ENCODE results near the gene SYT13. TPM values are rescaled to one million over a fixed set of nuclear protein-coding genes. Genes with fewer than 3 reads are reported as not detected.

The SYT13 gene
- total and polyA plus RNA-seq, 8 donors, result 2.5 to 30.9 (median 6.6) TPM

DNA sequence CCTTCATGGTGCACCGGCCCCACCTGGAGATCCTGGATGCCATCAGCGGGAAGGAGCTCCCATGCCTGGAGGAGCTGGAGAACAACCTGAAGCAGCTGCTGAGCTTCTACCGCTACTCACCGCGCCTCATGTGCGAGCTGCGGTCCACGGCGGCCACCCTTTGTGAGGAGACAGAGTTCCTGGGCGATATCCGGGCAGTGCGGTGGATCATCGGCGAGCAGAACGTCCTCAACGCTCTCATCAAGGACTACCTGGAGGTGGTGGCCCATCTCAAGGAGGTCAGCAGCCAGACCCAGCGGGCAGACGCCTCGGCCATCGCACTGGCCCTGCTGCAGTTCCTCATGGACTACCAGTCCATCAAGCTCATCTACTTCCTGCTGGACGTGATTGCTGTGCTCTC is 59.2 kb downstream of the SYT13 start:
- DNase-seq (no peak), ATAC-seq (no peak), FAIRE-seq (no peak)
- Histone ChIP-seq H3K4me3 (no peak overlapping the region), H3K4me1 (no peaks in the 10 kb centered on the region), H3K9me3 (no peaks in the 10 kb centered on the region), H3K36me3 (peaks cover 0 to 16% (median 0%) of the 10 kb centered on the region in 3 donors), H3K27me3 (no peaks in the 10 kb centered on the region), H3K27ac (no peak overlapping the region)
- TF ChIP-seq, protein P1, sequence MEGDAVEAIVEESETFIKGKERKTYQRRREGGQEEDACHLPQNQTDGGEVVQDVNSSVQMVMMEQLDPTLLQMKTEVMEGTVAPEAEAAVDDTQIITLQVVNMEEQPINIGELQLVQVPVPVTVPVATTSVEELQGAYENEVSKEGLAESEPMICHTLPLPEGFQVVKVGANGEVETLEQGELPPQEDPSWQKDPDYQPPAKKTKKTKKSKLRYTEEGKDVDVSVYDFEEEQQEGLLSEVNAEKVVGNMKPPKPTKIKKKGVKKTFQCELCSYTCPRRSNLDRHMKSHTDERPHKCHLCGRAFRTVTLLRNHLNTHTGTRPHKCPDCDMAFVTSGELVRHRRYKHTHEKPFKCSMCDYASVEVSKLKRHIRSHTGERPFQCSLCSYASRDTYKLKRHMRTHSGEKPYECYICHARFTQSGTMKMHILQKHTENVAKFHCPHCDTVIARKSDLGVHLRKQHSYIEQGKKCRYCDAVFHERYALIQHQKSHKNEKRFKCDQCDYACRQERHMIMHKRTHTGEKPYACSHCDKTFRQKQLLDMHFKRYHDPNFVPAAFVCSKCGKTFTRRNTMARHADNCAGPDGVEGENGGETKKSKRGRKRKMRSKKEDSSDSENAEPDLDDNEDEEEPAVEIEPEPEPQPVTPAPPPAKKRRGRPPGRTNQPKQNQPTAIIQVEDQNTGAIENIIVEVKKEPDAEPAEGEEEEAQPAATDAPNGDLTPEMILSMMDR (IDR thresholded peaks at IDR 0.05), result no peak
- intact Hi-C loops (cut with DNase I), result no loop called here
- 95 to 98% methylated on average over 21 of the region's 21 CpGs for WGBS, 2 donors

DNA sequence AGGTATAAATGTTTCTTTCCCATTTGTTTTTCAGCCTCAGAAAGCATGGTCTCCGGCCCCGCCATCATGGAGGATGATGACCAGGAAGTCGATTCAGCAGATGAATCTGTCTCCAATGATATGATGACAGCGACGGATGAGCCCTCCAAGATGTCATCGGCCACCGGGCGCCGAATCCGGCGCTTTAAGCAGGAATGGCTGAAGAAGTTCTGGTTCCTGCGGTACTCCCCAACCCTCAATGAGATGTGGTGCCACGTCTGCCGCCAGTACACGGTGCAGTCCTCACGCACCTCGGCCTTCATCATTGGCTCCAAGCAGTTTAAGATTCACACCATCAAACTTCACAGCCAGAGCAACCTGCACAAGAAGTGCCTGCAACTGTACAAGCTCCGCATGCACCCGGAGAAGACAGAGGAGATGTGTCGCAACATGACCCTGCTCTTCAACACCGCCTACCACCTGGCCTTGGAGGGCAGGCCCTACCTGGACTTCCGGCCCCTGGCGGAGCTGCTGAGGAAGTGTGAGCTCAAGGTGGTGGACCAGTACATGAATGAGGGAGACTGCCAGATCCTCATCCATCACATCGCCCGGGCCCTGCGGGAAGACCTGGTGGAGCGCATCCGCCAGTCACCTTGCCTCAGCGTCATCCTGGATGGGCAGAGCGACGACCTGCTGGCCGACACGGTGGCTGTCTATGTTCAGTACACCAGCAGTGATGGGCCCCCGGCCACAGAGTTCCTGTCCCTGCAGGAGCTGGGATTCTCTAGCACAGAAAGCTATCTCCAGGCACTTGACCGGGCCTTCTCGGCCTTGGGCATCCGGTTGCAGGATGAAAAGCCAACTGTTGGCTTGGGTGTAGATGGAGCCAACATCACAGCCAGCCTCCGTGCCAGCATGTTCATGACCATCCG is 59.9 kb downstream of the SYT13 start:
- no peaks in the 10 kb centered on the region for H3K9me3 ChIP-seq
- no peaks in the 10 kb centered on the region for H3K4me1 ChIP-seq
- H3K27ac ChIP-seq, result no peak overlapping the region
- DNase-seq (peak in 1 of 6 donors; percentile 58), FAIRE-seq (no peak), ATAC-seq (no peak)
- 95% methylated on average over 39 of the region's 39 CpGs for WGBS, 2 donors
- no peaks in the 10 kb centered on the region for H3K27me3 ChIP-seq
- peaks cover 0 to 16% (median 0%) of the 10 kb centered on the region in 3 donors for H3K36me3 ChIP-seq
- no peak overlapping the region for H3K4me3 ChIP-seq
- TF ChIP-seq, protein P1 (IDR thresholded peaks at IDR 0.05), result no peak
- intact Hi-C loops (cut with DNase I), result no loop called here

DNA sequence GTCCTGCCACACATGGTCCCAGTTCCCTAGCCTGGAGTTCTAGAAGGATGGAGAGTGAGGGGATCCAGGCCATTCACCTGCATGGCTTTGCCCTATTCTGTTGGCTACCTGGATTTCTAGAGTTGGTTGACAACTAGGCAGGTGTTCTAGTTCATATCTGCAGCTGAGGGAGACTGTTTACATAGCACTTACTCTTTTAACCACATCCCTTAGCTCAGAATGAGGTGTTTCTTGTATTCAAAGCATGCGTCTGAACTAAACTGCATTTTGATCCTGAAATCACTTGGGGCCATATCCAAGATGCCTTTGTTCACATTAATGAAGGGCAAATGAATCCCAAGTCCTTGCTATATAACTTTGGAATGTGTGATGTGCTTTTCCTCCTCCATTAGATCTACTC is 60.9 kb downstream of the SYT13 start:
- Histone ChIP-seq H3K9me3 (no peaks in the 10 kb centered on the region), H3K4me3 (no peak overlapping the region), H3K4me1 (no peaks in the 10 kb centered on the region), H3K27ac (no peak overlapping the region), H3K36me3 (peaks cover 0 to 16% (median 0%) of the 10 kb centered on the region in 3 donors), H3K27me3 (no peaks in the 10 kb centered on the region)
- DNase-seq, result no peak
- intact Hi-C loops (cut with DNase I), result no loop called here
- WGBS, 2 donors, result 88% methylated on average over 1 of the region's 1 CpG
- TF ChIP-seq, protein P1 (IDR thresholded peaks at IDR 0.05), result no peak
- no peak for ATAC-seq
- FAIRE-seq, result no peak

DNA sequence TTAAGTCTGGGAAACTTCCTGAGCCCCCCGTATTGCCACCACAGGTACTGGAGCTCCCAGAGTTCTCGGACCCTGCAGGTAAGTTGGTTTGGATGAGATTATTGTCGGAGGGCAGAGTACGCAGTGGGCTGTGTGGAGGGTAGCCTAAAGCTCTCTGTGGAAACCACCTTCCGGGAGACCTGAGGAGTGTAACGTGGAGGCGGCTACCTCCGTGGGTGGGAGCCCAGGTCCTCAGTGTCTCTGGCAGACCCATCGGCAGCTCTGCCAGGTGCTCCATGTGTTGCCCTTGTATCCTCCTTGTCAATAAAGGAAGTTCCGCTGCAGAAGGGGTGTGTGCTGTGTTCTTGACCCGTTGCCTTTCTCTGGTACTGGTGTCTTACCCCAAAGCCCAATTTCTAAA is 61.4 kb downstream of the SYT13 start:
- Histone ChIP-seq H3K27ac (no peak overlapping the region), H3K4me3 (no peak overlapping the region), H3K27me3 (no peaks in the 10 kb centered on the region), H3K36me3 (peaks cover 0 to 16% (median 0%) of the 10 kb centered on the region in 3 donors), H3K4me1 (no peaks in the 10 kb centered on the region), H3K9me3 (no peaks in the 10 kb centered on the region)
- no peak for ATAC-seq
- WGBS, 2 donors, result 88 to 96% methylated on average over 11 of the region's 11 CpGs
- no peak for DNase-seq
- intact Hi-C loops (cut with DNase I), result no loop called here
- FAIRE-seq, result no peak
- TF ChIP-seq, protein P1 (IDR thresholded peaks at IDR 0.05), result no peak

DNA sequence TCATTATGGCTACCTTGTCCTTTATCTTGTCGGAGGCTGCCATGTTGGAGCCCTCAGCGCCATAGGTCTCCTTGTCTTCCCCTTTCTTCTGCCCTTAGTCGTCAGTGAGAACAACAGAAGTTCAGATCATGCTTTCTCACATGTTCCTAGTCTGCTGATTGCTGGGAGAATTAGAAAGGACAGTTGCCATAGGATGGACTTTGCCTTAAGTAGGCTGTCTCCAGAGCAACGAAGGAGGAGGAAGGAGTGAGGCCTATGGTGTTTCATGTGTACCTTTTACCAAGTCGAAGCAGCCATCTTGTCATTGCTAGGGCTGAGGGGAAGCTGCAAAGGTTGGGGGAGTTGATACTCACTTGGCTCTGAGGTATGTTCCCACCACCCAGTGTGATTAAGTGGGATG is 62.6 kb downstream of the SYT13 start:
- no peak for DNase-seq
- TF ChIP-seq, protein P1 (IDR thresholded peaks at IDR 0.05), result no peak
- Histone ChIP-seq H3K27ac (no peak overlapping the region), H3K27me3 (no peaks in the 10 kb centered on the region), H3K4me3 (no peak overlapping the region), H3K36me3 (peaks cover 0 to 16% (median 0%) of the 10 kb centered on the region in 3 donors), H3K4me1 (no peaks in the 10 kb centered on the region), H3K9me3 (no peaks in the 10 kb centered on the region)
- FAIRE-seq, result no peak
- whole genome bisulfite sequencing, 2 donors, result 85 to 88% methylated on average over 5 of the region's 5 CpGs
- intact Hi-C loops (cut with DNase I), result no loop called here
- ATAC-seq, result no peak

Data from pancreas (tissue), 10 donors.